A549 (cell line): ENCODE measurements around the gene SPSB1.

Experiments
- CBX8 ChIP-seq: fragments of 200-600 bp; sonication (generic); IDR thresholded peaks from 2 replicates; pipeline ENCODE4 v1.6.1; 2016
- CEBPB ChIP-seq, 2 experiments: fragments of >200 bp in 1 of 2; sonication (Bioruptor Twin) in 1 of 2; formaldehyde crosslinking in 1 of 2; IDR thresholded peaks; 2 replicates each; pipeline ENCODE4 v1.6.1; 2012 to 2016
- CTCF ChIP-seq: fragments of >200 bp; sonication (Bioruptor Twin); formaldehyde crosslinking; IDR thresholded peaks from 3 replicates; pipeline ENCODE4 v1.5.1; 2016
- ESRRA ChIP-seq: fragments of 150-350 bp; IDR thresholded peaks from 2 replicates; pipeline ENCODE4 v1.6.1; 2014; ENCODE audit warnings: mild to moderate bottlenecking, low read length, borderline replicate concordance
- MYC ChIP-seq: IDR thresholded peaks from 2 replicates; pipeline ENCODE4 v1.6.1; 2012; ENCODE audit warnings: mild to moderate bottlenecking, inconsistent platforms, low read length, improper control_type of control experiment, borderline replicate concordance
- POLR2A ChIP-seq: IDR thresholded peaks from 2 replicates; pipeline ENCODE4 v1.6.1; 2012; ENCODE audit warnings: mild to moderate bottlenecking, low read length
- POLR2AphosphoS2 ChIP-seq: conservative IDR thresholded peaks from 2 replicates; pipeline ENCODE4 v1.6.1; 2012; ENCODE audit warnings: low read length, improper control_type of control experiment, inconsistent platforms
- RAD21 ChIP-seq, 2 experiments: fragments of >200 bp in 1 of 2; sonication (Bioruptor Twin) in 1 of 2; formaldehyde crosslinking in 1 of 2; IDR thresholded peaks in 1 of 2; conservative IDR thresholded peaks in 1 of 2; 2 replicates in 1 of 2; 3 replicates in 1 of 2; pipeline ENCODE4 v1.6.1; 2012 to 2018; ENCODE audit warnings: inconsistent platforms in 1 of 2
- RNF2 ChIP-seq: fragments of 200-600 bp; sonication (generic); IDR thresholded peaks from 2 replicates; pipeline ENCODE4 v1.6.1; 2016; ENCODE audit warnings: low read depth, mild to moderate bottlenecking, antibody characterized with exemption, moderate library complexity, borderline replicate concordance
- TFCP2L1 ChIP-seq: fragments of 250-450 bp; sonication (Bioruptor Pico); IDR thresholded peaks from 2 replicates; pipeline ENCODE4 v1.5.0; 2021; ENCODE audit warnings: mild to moderate bottlenecking
- TF ChIP-seq, protein P1 (sequence below): fragments of 200-600 bp; sonication (generic); IDR thresholded peaks from 2 replicates; pipeline ENCODE4 v1.6.1; 2016; ENCODE audit warnings: antibody characterized with exemption, mild to moderate bottlenecking, moderate library complexity

GRCh38 chr1:9293241-9293532 is 493 bp downstream of the SPSB1 start:
- no peak for TF ChIP-seq CTCF
- no peak for TF ChIP-seq CEBPB (IDR thresholded peaks at IDR 0.05)
- no peak for TF ChIP-seq RNF2
- no peak for TF ChIP-seq RAD21 (conservative IDR thresholded peaks at IDR 0.05 in 1 of 2, IDR thresholded peaks at IDR 0.05 in 1 of 2)
- no peak for TF ChIP-seq TFCP2L1 (CRISPR knock-in tag)
- no peak for TF ChIP-seq ESRRA
- TF ChIP-seq, protein P1, sequence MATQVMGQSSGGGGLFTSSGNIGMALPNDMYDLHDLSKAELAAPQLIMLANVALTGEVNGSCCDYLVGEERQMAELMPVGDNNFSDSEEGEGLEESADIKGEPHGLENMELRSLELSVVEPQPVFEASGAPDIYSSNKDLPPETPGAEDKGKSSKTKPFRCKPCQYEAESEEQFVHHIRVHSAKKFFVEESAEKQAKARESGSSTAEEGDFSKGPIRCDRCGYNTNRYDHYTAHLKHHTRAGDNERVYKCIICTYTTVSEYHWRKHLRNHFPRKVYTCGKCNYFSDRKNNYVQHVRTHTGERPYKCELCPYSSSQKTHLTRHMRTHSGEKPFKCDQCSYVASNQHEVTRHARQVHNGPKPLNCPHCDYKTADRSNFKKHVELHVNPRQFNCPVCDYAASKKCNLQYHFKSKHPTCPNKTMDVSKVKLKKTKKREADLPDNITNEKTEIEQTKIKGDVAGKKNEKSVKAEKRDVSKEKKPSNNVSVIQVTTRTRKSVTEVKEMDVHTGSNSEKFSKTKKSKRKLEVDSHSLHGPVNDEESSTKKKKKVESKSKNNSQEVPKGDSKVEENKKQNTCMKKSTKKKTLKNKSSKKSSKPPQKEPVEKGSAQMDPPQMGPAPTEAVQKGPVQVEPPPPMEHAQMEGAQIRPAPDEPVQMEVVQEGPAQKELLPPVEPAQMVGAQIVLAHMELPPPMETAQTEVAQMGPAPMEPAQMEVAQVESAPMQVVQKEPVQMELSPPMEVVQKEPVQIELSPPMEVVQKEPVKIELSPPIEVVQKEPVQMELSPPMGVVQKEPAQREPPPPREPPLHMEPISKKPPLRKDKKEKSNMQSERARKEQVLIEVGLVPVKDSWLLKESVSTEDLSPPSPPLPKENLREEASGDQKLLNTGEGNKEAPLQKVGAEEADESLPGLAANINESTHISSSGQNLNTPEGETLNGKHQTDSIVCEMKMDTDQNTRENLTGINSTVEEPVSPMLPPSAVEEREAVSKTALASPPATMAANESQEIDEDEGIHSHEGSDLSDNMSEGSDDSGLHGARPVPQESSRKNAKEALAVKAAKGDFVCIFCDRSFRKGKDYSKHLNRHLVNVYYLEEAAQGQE, result no peak
- TF ChIP-seq MYC, result no peak
- TF ChIP-seq POLR2A, result no peak
- TF ChIP-seq CBX8, result no peak
- no peak for TF ChIP-seq POLR2AphosphoS2
